Measurements from ENCODE around the gene TMEM164. TPM values are rescaled to one million over a fixed set of nuclear protein-coding genes. Genes with fewer than 3 reads are reported as not detected.
A peak's percentile ranks its signal among the peaks of the same experiment; 100 is the strongest.

TMEM164 gene
- total RNA-seq, 2 donors from 2014 or later, result 45.5 to 445 TPM

DNA sequence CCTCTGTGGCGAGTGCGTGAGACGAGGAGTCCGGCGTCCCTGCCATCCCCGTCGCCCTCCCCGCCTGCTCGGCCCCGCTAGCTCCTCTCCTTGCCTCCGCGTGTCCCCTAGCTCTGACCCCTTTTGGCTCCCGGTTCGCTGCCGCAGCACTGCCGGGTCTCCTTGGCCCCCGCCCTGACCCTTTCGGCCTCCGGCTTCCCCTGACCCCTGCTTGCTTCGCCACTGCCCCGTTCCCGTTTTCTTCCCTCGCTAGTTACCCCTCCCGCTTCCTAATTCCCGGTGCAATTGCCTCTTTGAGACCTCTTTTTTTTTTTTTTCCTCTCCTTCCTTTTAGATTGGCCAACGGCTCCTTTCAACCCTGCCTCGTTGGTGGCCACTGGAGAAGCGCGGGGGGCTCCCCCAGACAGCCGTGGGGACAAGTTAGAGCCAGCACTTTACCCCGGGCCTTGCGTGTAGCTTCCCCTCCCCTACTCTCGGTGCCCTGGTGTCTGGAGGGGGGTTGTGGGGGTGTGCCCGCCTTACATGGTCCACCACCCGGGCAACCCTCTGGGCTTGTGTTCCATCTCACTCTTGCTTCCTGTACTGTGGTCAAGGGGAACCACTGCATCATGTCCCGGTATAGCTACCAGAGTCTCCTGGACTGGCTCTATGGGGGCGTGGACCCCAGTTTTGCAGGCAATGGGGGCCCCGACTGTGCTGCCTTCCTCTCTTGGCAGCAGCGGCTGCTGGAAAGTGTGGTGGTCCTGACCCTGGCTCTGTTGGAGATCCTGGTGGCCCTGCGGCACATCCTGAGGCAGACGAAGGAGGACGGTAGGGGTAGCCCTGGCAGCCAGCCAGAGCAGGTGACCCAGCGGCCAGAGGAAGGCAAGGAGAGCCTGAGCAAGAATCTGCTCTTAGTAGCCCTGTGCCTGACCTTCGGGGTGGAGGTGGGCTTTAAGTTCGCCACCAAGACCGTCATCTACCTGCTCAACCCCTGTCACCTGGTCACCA, 548 bp downstream of the TMEM164 start:
- Histone ChIP-seq H3K4me3 (peak overlapping the region; percentile 47 to 50), H3K27me3 (replicated peaks; ENCODE audit: insufficient read depth) (no peaks in the 10 kb centered on the region), H3K36me3 (no peaks in the 10 kb centered on the region), H3K9me3 (no peaks in the 10 kb centered on the region), H3K27ac (peak overlapping the region; percentile 79 to 88), H3K4me1 (replicated peaks) (no peaks in the 10 kb centered on the region)
- DNase-seq (ENCODE audit: low spot score), result peak; percentile 5
- intact Hi-C loops (cut with DNase I), result loop anchor here (10.0 kb wide), 2 partner anchors 89 to 111 kb away; no protein-coding TSS in a partner anchor
- TF ChIP-seq, protein P1, sequence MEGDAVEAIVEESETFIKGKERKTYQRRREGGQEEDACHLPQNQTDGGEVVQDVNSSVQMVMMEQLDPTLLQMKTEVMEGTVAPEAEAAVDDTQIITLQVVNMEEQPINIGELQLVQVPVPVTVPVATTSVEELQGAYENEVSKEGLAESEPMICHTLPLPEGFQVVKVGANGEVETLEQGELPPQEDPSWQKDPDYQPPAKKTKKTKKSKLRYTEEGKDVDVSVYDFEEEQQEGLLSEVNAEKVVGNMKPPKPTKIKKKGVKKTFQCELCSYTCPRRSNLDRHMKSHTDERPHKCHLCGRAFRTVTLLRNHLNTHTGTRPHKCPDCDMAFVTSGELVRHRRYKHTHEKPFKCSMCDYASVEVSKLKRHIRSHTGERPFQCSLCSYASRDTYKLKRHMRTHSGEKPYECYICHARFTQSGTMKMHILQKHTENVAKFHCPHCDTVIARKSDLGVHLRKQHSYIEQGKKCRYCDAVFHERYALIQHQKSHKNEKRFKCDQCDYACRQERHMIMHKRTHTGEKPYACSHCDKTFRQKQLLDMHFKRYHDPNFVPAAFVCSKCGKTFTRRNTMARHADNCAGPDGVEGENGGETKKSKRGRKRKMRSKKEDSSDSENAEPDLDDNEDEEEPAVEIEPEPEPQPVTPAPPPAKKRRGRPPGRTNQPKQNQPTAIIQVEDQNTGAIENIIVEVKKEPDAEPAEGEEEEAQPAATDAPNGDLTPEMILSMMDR (IDR thresholded peaks at IDR 0.05), result no peak
- TF ChIP-seq POLR2A (IDR thresholded peaks at IDR 0.05), result no peak
- WGBS, result 7% methylated on average over 23 of the region's 46 CpGs

GRCh38 chrX:110004215-110004614, 1.3 kb downstream of the TMEM164 start:
- no peak for TF ChIP-seq POLR2AphosphoS5 (IDR thresholded peaks at IDR 0.05)
- no peak for TF ChIP-seq POLR2A (IDR thresholded peaks at IDR 0.05)
- TF ChIP-seq, protein P1 (IDR thresholded peaks at IDR 0.05), result no peak
- no peaks in the 10 kb centered on the region for H3K27me3 ChIP-seq (replicated peaks; ENCODE audit: insufficient read depth)
- intact Hi-C loops (cut with DNase I), result loop anchor here (10.0 kb wide), 2 partner anchors 89 to 111 kb away; no protein-coding TSS in a partner anchor
- H3K4me3 ChIP-seq, result no peak overlapping the region
- peak; percentile 4 for DNase-seq (ENCODE audit: low spot score)
- H3K9me3 ChIP-seq, result no peaks in the 10 kb centered on the region
- no peaks in the 10 kb centered on the region for H3K4me1 ChIP-seq (replicated peaks)
- H3K27ac ChIP-seq, result no peak overlapping the region
- H3K36me3 ChIP-seq, result no peaks in the 10 kb centered on the region
- 35% methylated on average over 8 of the region's 8 CpGs for WGBS

- no peaks in the 10 kb centered on the region for H3K27me3 ChIP-seq (replicated peaks; ENCODE audit: insufficient read depth)
- no peaks in the 10 kb centered on the region for H3K4me1 ChIP-seq (replicated peaks)
- H3K36me3 ChIP-seq, result no peaks in the 10 kb centered on the region
- H3K9me3 ChIP-seq, result no peaks in the 10 kb centered on the region
- intact Hi-C loops (cut with DNase I), result loop anchor here (10.0 kb wide), 2 partner anchors 90 to 110 kb away; no protein-coding TSS in a partner anchor
- H3K27ac ChIP-seq, result no peak overlapping the region
- no peak overlapping the region for H3K4me3 ChIP-seq
- WGBS, result 14% methylated on average over 3 of the region's 3 CpGs
- no peak for DNase-seq (ENCODE audit: low spot score)
- TF ChIP-seq, protein P1 (IDR thresholded peaks at IDR 0.05), result no peak
- no peak for TF ChIP-seq POLR2AphosphoS5 (IDR thresholded peaks at IDR 0.05)
- TF ChIP-seq POLR2A (IDR thresholded peaks at IDR 0.05), result no peak
Observed at GRCh38 chrX:110004731-110005369, 1.9 kb downstream of the TMEM164 start.

- intact Hi-C loops (cut with DNase I), result loop anchor here (10.0 kb wide), 2 partner anchors 91 to 109 kb away; no protein-coding TSS in a partner anchor
- Histone ChIP-seq H3K4me1 (replicated peaks) (no peaks in the 10 kb centered on the region), H3K27ac (no peak overlapping the region), H3K27me3 (replicated peaks; ENCODE audit: insufficient read depth) (no peaks in the 10 kb centered on the region), H3K9me3 (no peaks in the 10 kb centered on the region), H3K4me3 (no peak overlapping the region), H3K36me3 (no peaks in the 10 kb centered on the region)
- TF ChIP-seq POLR2A (IDR thresholded peaks at IDR 0.05) (no peak), POLR2AphosphoS5 (IDR thresholded peaks at IDR 0.05) (no peak)
- TF ChIP-seq, protein P1 (IDR thresholded peaks at IDR 0.05), result no peak
- DNase-seq (ENCODE audit: low spot score), result no peak
- 85% methylated on average over 2 of the region's 2 CpGs for WGBS
Observed at GRCh38 chrX:110006161-110006560, 3.2 kb downstream of the TMEM164 start.
